SJCRH30 (cell line): Measurements from ENCODE around the gene SNX8. TPM values are rescaled to one million over a fixed set of nuclear protein-coding genes. Genes with fewer than 3 reads are reported as not detected.

Experiments
- DNase-seq, 2 experiments: peaks; one replicate each; pipeline ENCODE4 v3.0.0-alpha.2; 2015 to 2020
- H3K27ac ChIP-seq: fragments of 250-450 bp; sonication (Bioruptor Pico); 2 replicates; pipeline ENCODE4 v1.5.1; 2020; ENCODE audit warnings: mild to moderate bottlenecking, moderate library complexity
- H3K27me3 ChIP-seq: fragments of 250-450 bp; sonication (Bioruptor Pico); 2 replicates; pipeline ENCODE4 v1.5.1; 2020; ENCODE audit warnings: mild to moderate bottlenecking, moderate library complexity
- H3K36me3 ChIP-seq: fragments of 250-450 bp; sonication (Bioruptor Pico); 2 replicates; pipeline ENCODE4 v1.5.1; 2020; ENCODE audit warnings: mild to moderate bottlenecking, moderate library complexity
- H3K4me1 ChIP-seq: fragments of 250-450 bp; sonication (Bioruptor Pico); 2 replicates; pipeline ENCODE4 v1.5.1; 2020; ENCODE audit warnings: mild to moderate bottlenecking, moderate library complexity
- H3K4me3 ChIP-seq: fragments of 250-450 bp; sonication (Bioruptor Pico); 2 replicates; pipeline ENCODE4 v1.5.1; 2020; ENCODE audit warnings: mild to moderate bottlenecking, moderate library complexity
- H3K9me3 ChIP-seq: fragments of 250-450 bp; sonication (Bioruptor Pico); replicated peaks from 2 replicates; pipeline ENCODE4 v1.5.1; 2020; ENCODE audit warnings: mild to moderate bottlenecking, moderate library complexity
- total RNA-seq: library from RNA; depleted of rRNA; stranded (reverse); fragments of >200 nt; shearing (Covaris generic); gene quantifications from 2 replicates; pipeline ENCODE4 v1.2.3, GENCODE V29; 2014

Gene SNX8
- total RNA-seq, 1 experiment from 2014 or later = 18.0 TPM

GRCh38 chr7:2289111-2289586, 25.1 kb downstream of the SNX8 start:
- DNase-seq = no peak
- Histone ChIP-seq H3K4me1 (no peaks in the 10 kb centered on the region), H3K27me3 (no peaks in the 10 kb centered on the region), H3K27ac (no peak overlapping the region), H3K4me3 (no peak overlapping the region), H3K9me3 (no peaks in the 10 kb centered on the region), H3K36me3 (no peaks in the 10 kb centered on the region)

- Histone ChIP-seq H3K4me1 (no peaks in the 10 kb centered on the region; the same call in 1 of the 2 replicates), H3K36me3 (no peaks in the 10 kb centered on the region), H3K27me3 (no peaks in the 10 kb centered on the region), H3K4me3 (no peak overlapping the region), H3K27ac (no peak overlapping the region), H3K9me3 (no peaks in the 10 kb centered on the region)
- DNase-seq = no peak
These were observed 25.7 kb downstream of the SNX8 start for GRCh38 chr7:2288503-2288902.

- no peak for DNase-seq
- Histone ChIP-seq H3K4me1 (peaks cover 5% of the 10 kb centered on the region; the same call in 1 of the 2 replicates), H3K9me3 (no peaks in the 10 kb centered on the region), H3K4me3 (no peak overlapping the region), H3K27ac (no peak overlapping the region), H3K27me3 (no peaks in the 10 kb centered on the region), H3K36me3 (no peaks in the 10 kb centered on the region)
These were observed 26.5 kb downstream of the SNX8 start for GRCh38 chr7:2287745-2288144.

GRCh38 chr7:2283074-2283473, 31.2 kb downstream of the SNX8 start:
- H3K4me1 ChIP-seq = peaks cover 17% of the 10 kb centered on the region
- peak; percentile 57 to 64 for DNase-seq
- no peaks in the 10 kb centered on the region for H3K27me3 ChIP-seq
- H3K27ac ChIP-seq = no peak overlapping the region
- no peak overlapping the region for H3K4me3 ChIP-seq
- H3K36me3 ChIP-seq = no peaks in the 10 kb centered on the region
- no peaks in the 10 kb centered on the region for H3K9me3 ChIP-seq

GRCh38 chr7:2282185-2282751, 32.0 kb downstream of the SNX8 start:
- no peaks in the 10 kb centered on the region for H3K36me3 ChIP-seq
- H3K9me3 ChIP-seq = no peaks in the 10 kb centered on the region
- peaks cover 17% of the 10 kb centered on the region for H3K4me1 ChIP-seq
- peak; percentile 55 to 70 for DNase-seq
- H3K4me3 ChIP-seq = no peak overlapping the region
- H3K27me3 ChIP-seq = no peaks in the 10 kb centered on the region
- no peak overlapping the region for H3K27ac ChIP-seq

GRCh38 chr7:2281541-2281940, 32.7 kb downstream of the SNX8 start:
- Histone ChIP-seq H3K27me3 (no peaks in the 10 kb centered on the region), H3K4me3 (no peak overlapping the region), H3K36me3 (no peaks in the 10 kb centered on the region), H3K9me3 (no peaks in the 10 kb centered on the region), H3K27ac (no peak overlapping the region), H3K4me1 (peaks cover 17% of the 10 kb centered on the region)
- peak; percentile 25 to 52 for DNase-seq

GRCh38 chr7:2280424-2280823, 33.8 kb downstream of the SNX8 start:
- no peak overlapping the region for H3K27ac ChIP-seq
- DNase-seq = no peak

GRCh38 chr7:2279896-2280295, 34.3 kb downstream of the SNX8 start:
- no peak for DNase-seq
- Histone ChIP-seq H3K27ac (no peak overlapping the region), H3K36me3 (no peaks in the 10 kb centered on the region), H3K4me1 (peaks cover 17% of the 10 kb centered on the region), H3K4me3 (no peak overlapping the region), H3K27me3 (no peaks in the 10 kb centered on the region), H3K9me3 (no peaks in the 10 kb centered on the region)

More at GRCh38 chr7:2280424-2280823, 33.8 kb downstream of the SNX8 start:
- Histone ChIP-seq H3K36me3 (no peaks in the 10 kb centered on the region), H3K9me3 (no peaks in the 10 kb centered on the region), H3K27me3 (no peaks in the 10 kb centered on the region), H3K4me1 (peaks cover 17% of the 10 kb centered on the region), H3K4me3 (no peak overlapping the region)

GRCh38 chr7:2278026-2278425, 36.2 kb downstream of the SNX8 start:
- DNase-seq = no peak
- no peak overlapping the region for H3K27ac ChIP-seq
- no peaks in the 10 kb centered on the region for H3K36me3 ChIP-seq
- peaks cover 13% of the 10 kb centered on the region for H3K4me1 ChIP-seq
- no peaks in the 10 kb centered on the region for H3K9me3 ChIP-seq
- H3K27me3 ChIP-seq = no peaks in the 10 kb centered on the region
- no peak overlapping the region for H3K4me3 ChIP-seq

GRCh38 chr7:2276107-2276506, 38.1 kb downstream of the SNX8 start:
- Histone ChIP-seq H3K36me3 (no peaks in the 10 kb centered on the region), H3K27me3 (no peaks in the 10 kb centered on the region), H3K27ac (no peak overlapping the region), H3K4me3 (no peak overlapping the region), H3K9me3 (no peaks in the 10 kb centered on the region), H3K4me1 (peaks cover 17% of the 10 kb centered on the region)
- no peak for DNase-seq

- Histone ChIP-seq H3K9me3 (no peaks in the 10 kb centered on the region), H3K36me3 (no peaks in the 10 kb centered on the region), H3K27ac (no peak overlapping the region), H3K4me1 (peaks cover 26% of the 10 kb centered on the region), H3K4me3 (no peak overlapping the region), H3K27me3 (no peaks in the 10 kb centered on the region)
- DNase-seq = no peak
These were observed 39.1 kb downstream of the SNX8 start for GRCh38 chr7:2275101-2275500.

- DNase-seq = no peak
- H3K27ac ChIP-seq = no peak overlapping the region
- no peak overlapping the region for H3K4me3 ChIP-seq
These were observed 39.6 kb downstream of the SNX8 start for GRCh38 chr7:2274666-2275065.

GRCh38 chr7:2273866-2274265, 40.4 kb downstream of the SNX8 start:
- Histone ChIP-seq H3K4me1 (peaks cover 37% of the 10 kb centered on the region), H3K36me3 (no peaks in the 10 kb centered on the region), H3K27me3 (no peaks in the 10 kb centered on the region), H3K27ac (no peak overlapping the region), H3K4me3 (no peak overlapping the region), H3K9me3 (no peaks in the 10 kb centered on the region)
- DNase-seq = no peak

More at GRCh38 chr7:2274666-2275065, 39.6 kb downstream of the SNX8 start:
- H3K4me1 ChIP-seq = peaks cover 30% of the 10 kb centered on the region
- H3K36me3 ChIP-seq = no peaks in the 10 kb centered on the region
- no peaks in the 10 kb centered on the region for H3K9me3 ChIP-seq
- H3K27me3 ChIP-seq = no peaks in the 10 kb centered on the region

GRCh38 chr7:2272031-2272430, 42.2 kb downstream of the SNX8 start:
- H3K4me1 ChIP-seq = peaks cover 37% of the 10 kb centered on the region
- no peaks in the 10 kb centered on the region for H3K36me3 ChIP-seq
- H3K9me3 ChIP-seq = no peaks in the 10 kb centered on the region
- H3K4me3 ChIP-seq = peak overlapping the region; percentile 0; the same call in 1 of the 2 replicates
- H3K27me3 ChIP-seq = no peaks in the 10 kb centered on the region
- peak; percentile 65 to 71 for DNase-seq
- H3K27ac ChIP-seq = peak overlapping the region; percentile 44

- peak overlapping the region; percentile 0; the same call in 1 of the 2 replicates for H3K4me3 ChIP-seq
- H3K4me1 ChIP-seq = peaks cover 39% of the 10 kb centered on the region
These were observed 42.8 kb downstream of the SNX8 start for GRCh38 chr7:2271273-2272026.

More at GRCh38 chr7:2271273-2272026, 42.8 kb downstream of the SNX8 start:
- no peaks in the 10 kb centered on the region for H3K27me3 ChIP-seq
- no peaks in the 10 kb centered on the region for H3K36me3 ChIP-seq
- peak; percentile 77 to 86 for DNase-seq
- H3K27ac ChIP-seq = peak overlapping the region; percentile 44
- no peaks in the 10 kb centered on the region for H3K9me3 ChIP-seq
